ENCODE data around the gene DZANK1.

- TF ChIP-seq EZH2 (IDR thresholded peaks at IDR 0.05; ENCODE audit: low read length), result no peak
- TF ChIP-seq CTCF (optimal IDR thresholded peaks at IDR 0.05 in 1 of 3, IDR thresholded peaks at IDR 0.05 in 1 of 3, conservative IDR thresholded peaks at IDR 0.05 in 1 of 3; ENCODE audit: extremely low read depth in 1 of 3, insufficient read depth in 2 of 3, low read length in 3 of 3), result no peak
These were observed 21.5 kb upstream of the DZANK1 start for GRCh38 chr20:18488301-18488700.

All from keratinocyte (primary cell).